GM19328 (cell line): ENCODE data around the gene IRAG1.
A peak's percentile ranks its signal among the peaks of the same experiment; 100 is the strongest.

Source experiments
- ATAC-seq: cut with Tn5 transposase; IDR thresholded peaks from one replicate; pipeline ENCODE4 v1.9.1; 2021; ENCODE audit warnings: mild to moderate bottlenecking, moderate library complexity; ENCODE audit not compliant: unreplicated experiment

Gene IRAG1

GRCh38 chr11:10693509-10694081, at the start of gene IRAG1:
Gene IRAG1 (minus strand): TSS chr11:10693755. CDS start chr11:10693602, 153 bp downstream.
- ATAC-seq = no peak

- no peak for ATAC-seq
These were observed 49.1 kb upstream of the IRAG1 start for GRCh38 chr11:10742460-10743208.

- ATAC-seq = peak; percentile 97
These were observed 42.2 kb upstream of the IRAG1 start for GRCh38 chr11:10735481-10736475.

GRCh38 chr11:10731064-10731680, 37.6 kb upstream of the IRAG1 start:
- no peak for ATAC-seq

GRCh38 chr11:10730151-10730550, 36.6 kb upstream of the IRAG1 start:
- ATAC-seq = no peak

GRCh38 chr11:10728789-10729472, 35.4 kb upstream of the IRAG1 start:
- ATAC-seq = no peak

GRCh38 chr11:10728154-10728553, 34.6 kb upstream of the IRAG1 start:
- no peak for ATAC-seq

GRCh38 chr11:10727146-10727851, 33.7 kb upstream of the IRAG1 start:
- no peak for ATAC-seq

- no peak for ATAC-seq
These were observed 32.3 kb upstream of the IRAG1 start for GRCh38 chr11:10725907-10726253.

GRCh38 chr11:10725114-10725906, 31.8 kb upstream of the IRAG1 start:
- ATAC-seq = no peak

GRCh38 chr11:10722307-10722706, 28.8 kb upstream of the IRAG1 start:
- ATAC-seq = no peak

GRCh38 chr11:10720881-10721376, 27.4 kb upstream of the IRAG1 start:
- no peak for ATAC-seq

GRCh38 chr11:10719616-10720015, 26.1 kb upstream of the IRAG1 start:
- no peak for ATAC-seq

- no peak for ATAC-seq
These were observed 23.1 kb upstream of the IRAG1 start for GRCh38 chr11:10716543-10717259.

GRCh38 chr11:10716122-10716521, 22.6 kb upstream of the IRAG1 start:
- ATAC-seq = no peak

GRCh38 chr11:10715571-10715970, 22.0 kb upstream of the IRAG1 start:
- ATAC-seq = no peak

- no peak for ATAC-seq
These were observed 15.9 kb upstream of the IRAG1 start for GRCh38 chr11:10709299-10710086.
